IgD-negative memory B cell (primary cell): Measurements from ENCODE around the gene JAG2. TPM values are rescaled to one million over a fixed set of nuclear protein-coding genes. Genes with fewer than 3 reads are reported as not detected.
"Not testable (repeated sequence)": the region's sequence is repeated elsewhere in the genome, so short reads cannot be mapped to it uniquely, and the experiment has no call there.

ENCODE experiments used
- H3K27ac Mint-ChIP-seq, 3 donors: one replicate each; pipeline ENCODE4 v1.8.0; 2020 to 2022; ENCODE audit warnings: mild to moderate bottlenecking in 3 of 3, mixed read lengths in 3 of 3, moderate library complexity in 1 of 3
- H3K27me3 Mint-ChIP-seq: one replicate; pipeline ENCODE4 v1.8.0; 2021; ENCODE audit warnings: mixed read lengths
- H3K36me3 Mint-ChIP-seq: one replicate; pipeline ENCODE4 v1.8.0; 2020; ENCODE audit warnings: mild to moderate bottlenecking, mixed read lengths
- H3K4me1 Mint-ChIP-seq, 3 donors: one replicate each; pipeline ENCODE4 v1.8.0; 2020 to 2022; ENCODE audit warnings: mixed read lengths in 3 of 3, mild to moderate bottlenecking in 1 of 3
- H3K4me3 Mint-ChIP-seq, 4 donors: one replicate each; pipeline ENCODE4 v1.8.0; 2020 to 2022; ENCODE audit warnings: mild to moderate bottlenecking in 4 of 4, mixed read lengths in 4 of 4, moderate library complexity in 3 of 4
- H3K9me3 Mint-ChIP-seq, 3 donors: one replicate each; pipeline ENCODE4 v1.8.0; 2020 to 2021; ENCODE audit warnings: mixed read lengths in 3 of 3, mild to moderate bottlenecking in 1 of 3
- polyA plus RNA-seq: library from polyadenylated mRNA; unstranded; fragments of 300-500 nt; fragmentation: Illumina TruSeq; gene quantifications from one replicate; pipeline ENCODE4 v1.2.3, GENCODE V29; 2021

JAG2 gene
- polyA plus RNA-seq, 1 donor from 2014 or later: not detected

DNA sequence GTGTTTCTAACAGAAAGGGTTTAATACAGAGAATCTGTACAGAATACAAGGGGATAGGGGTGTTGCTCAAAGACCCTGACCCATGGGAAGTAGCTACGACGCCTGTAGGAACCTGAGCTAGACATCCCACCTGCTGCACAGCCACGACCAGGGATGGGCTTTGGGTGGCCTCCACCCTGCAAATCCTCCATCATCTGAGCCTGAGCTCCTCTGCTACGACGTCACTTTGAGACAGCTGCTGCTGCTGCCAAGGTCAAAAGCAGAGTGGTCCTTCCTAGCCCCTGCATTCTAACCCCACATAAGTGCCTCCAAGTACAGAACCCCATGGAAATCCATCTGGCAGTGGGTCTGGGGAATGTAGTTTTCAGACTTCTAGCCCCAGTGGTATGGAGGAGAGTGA is 43.8 kb downstream of the JAG2 start:
- Mint-ChIP-seq H3K36me3 (no peaks in the 10 kb centered on the region), H3K27me3 (peaks cover 33% of the 10 kb centered on the region), H3K27ac (peak overlapping the region in 1 of 3 donors; percentile 90), H3K9me3 (peaks cover 13 to 25% (median 24%) of the 10 kb centered on the region in 3 donors), H3K4me1 (peaks cover 0 to 4% (median 0%) of the 10 kb centered on the region in 3 donors), H3K4me3 (no peak overlapping the region)

DNA sequence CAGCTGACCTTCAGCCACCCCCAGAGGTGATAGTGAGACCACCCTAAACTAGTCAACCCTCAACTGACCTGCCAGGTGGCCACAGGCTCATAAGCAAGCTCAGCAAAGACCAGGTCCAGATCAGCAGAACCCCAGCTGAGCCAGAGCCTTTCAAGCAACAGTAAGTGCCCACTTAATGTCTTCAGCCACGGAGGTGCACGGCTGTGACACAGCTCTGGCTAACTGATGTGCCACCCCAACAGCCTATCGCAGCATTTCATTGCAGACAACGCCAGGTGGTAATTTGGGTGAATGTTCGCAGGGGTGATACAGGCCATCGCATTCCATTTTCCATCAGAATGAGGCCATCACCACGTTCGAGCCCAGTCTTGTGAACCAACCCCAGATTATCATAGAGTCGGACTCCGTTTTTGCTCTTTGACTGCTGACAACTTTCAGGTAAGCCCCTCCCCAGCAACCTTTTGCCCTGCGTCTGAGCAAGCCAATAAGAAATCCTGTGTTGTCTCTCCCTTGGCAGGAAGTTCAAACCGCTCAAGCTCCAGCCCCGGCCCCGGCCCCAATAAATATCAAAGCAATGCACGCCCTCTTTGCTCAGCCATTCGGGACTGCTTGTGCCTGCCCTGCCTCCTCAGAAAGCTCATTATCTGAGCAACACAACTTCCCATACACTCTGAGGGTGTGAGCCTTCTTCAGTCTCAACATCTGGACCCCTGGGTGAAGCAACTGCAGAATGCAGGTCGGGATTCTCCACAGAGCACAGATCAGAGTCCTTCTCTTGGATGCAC is 44.4 kb downstream of the JAG2 start:
- Mint-ChIP-seq H3K27me3 (peaks cover 30% of the 10 kb centered on the region), H3K4me3 (peak overlapping the region in 1 of 4 donors; percentile 60), H3K9me3 (peaks cover 13 to 19% (median 19%) of the 10 kb centered on the region in 3 donors), H3K4me1 (peaks cover 0 to 4% (median 0%) of the 10 kb centered on the region in 3 donors), H3K27ac (peak overlapping the region in 1 of 3 donors; percentile 90), H3K36me3 (no peaks in the 10 kb centered on the region)

DNA sequence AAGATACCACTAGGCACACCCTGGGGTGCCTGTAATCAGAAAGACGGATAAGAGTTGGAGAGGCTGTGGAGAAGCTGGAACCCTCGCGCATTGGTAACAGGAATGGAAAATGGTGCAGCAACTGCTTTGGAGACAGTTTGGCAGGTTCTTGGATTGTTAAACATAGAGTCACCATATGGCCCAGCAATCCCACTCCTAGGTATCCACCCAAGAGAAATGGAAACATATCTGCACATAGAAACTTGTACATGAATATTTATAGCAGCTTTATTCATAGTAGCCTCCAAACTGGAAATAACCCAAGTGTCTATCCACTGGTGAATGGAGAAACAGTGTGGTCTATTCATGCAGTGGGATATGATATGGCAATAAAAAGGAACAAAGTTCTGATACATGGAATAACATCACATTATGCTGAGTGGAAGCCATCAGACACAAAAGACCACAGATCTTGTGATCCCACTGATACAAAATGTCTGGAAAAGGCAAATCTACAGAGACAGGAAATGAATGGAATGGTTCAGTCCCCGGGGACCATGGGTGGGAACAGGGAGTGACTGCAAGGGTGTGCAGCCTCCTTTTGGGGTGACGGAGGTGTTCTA is 45.4 kb downstream of the JAG2 start:
- Mint-ChIP-seq H3K27me3 (peaks cover 30% of the 10 kb centered on the region), H3K36me3 (no peaks in the 10 kb centered on the region)

DNA sequence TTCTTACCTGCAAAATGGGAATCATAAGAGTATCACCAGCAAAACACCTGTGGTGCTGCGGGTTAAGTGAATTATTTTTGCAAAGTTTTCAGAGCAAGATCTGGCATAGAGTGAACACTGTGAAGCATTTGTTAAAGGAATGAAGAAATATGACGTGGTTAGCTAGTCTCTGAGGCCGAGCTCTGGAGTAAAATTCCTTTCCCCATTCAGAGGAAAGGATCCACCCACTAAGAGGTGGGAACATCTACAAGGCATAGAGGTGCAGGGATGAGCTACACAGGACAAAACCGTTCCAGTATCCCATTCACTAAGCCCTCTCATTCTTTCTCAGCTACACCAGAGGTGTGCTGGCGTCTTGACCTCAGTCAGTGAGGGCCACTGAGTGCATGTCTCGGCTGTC is 48.5 kb downstream of the JAG2 start:
- peaks cover 0 to 4% (median 0%) of the 10 kb centered on the region in 3 donors for H3K4me1 Mint-ChIP-seq
- no peak overlapping the region for H3K27ac Mint-ChIP-seq

More for the DNA sequence above, 45.4 kb downstream of the JAG2 start:
- Mint-ChIP-seq H3K4me1 (peaks cover 0 to 4% (median 0%) of the 10 kb centered on the region in 3 donors), H3K4me3 (no peak overlapping the region), H3K27ac (no peak overlapping the region), H3K9me3 (peaks cover 13 to 19% (median 15%) of the 10 kb centered on the region in 3 donors)

DNA sequence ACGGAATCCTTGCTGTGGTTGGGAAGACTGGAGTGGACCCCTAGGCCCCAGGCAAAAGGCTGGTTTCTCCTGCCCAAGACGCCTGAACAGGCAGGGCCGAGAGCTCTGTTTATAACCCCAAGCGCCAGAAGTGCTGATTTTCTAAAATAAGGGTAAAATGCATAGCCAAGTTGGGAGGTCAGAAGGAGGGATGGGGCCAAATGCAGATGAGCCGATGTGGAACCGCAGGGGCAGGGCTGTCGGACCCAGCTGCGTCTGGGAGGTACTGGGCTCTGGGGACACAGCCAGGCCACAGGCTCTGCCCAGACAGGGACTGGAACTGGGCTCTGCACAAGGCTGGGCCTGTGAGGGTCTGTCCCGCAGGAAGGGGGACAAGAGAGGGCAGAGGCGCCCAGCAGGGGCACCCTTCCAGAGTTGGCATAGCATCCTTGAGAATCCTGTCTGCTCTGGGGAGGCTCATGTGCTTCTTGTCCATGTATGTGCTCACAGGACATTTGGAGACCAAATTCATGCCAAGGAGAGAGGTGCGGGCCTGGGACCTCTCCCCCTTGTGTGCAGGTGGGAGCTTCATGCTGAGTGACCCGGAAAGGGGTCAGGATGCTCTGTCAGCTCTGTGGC is 49.1 kb downstream of the JAG2 start:
- H3K9me3 Mint-ChIP-seq: peaks cover 13 to 19% (median 15%) of the 10 kb centered on the region in 3 donors
- H3K4me1 Mint-ChIP-seq: peaks cover 0 to 3% (median 0%) of the 10 kb centered on the region in 3 donors
- H3K36me3 Mint-ChIP-seq: no peaks in the 10 kb centered on the region
- H3K4me3 Mint-ChIP-seq: no peak overlapping the region
- H3K27ac Mint-ChIP-seq: no peak overlapping the region
- H3K27me3 Mint-ChIP-seq: peaks cover 16% of the 10 kb centered on the region

More for the DNA sequence above, 48.5 kb downstream of the JAG2 start:
- H3K9me3 Mint-ChIP-seq: peaks cover 13 to 19% (median 15%) of the 10 kb centered on the region in 3 donors
- no peak overlapping the region for H3K4me3 Mint-ChIP-seq
- H3K27me3 Mint-ChIP-seq: peaks cover 17% of the 10 kb centered on the region
- no peaks in the 10 kb centered on the region for H3K36me3 Mint-ChIP-seq

DNA sequence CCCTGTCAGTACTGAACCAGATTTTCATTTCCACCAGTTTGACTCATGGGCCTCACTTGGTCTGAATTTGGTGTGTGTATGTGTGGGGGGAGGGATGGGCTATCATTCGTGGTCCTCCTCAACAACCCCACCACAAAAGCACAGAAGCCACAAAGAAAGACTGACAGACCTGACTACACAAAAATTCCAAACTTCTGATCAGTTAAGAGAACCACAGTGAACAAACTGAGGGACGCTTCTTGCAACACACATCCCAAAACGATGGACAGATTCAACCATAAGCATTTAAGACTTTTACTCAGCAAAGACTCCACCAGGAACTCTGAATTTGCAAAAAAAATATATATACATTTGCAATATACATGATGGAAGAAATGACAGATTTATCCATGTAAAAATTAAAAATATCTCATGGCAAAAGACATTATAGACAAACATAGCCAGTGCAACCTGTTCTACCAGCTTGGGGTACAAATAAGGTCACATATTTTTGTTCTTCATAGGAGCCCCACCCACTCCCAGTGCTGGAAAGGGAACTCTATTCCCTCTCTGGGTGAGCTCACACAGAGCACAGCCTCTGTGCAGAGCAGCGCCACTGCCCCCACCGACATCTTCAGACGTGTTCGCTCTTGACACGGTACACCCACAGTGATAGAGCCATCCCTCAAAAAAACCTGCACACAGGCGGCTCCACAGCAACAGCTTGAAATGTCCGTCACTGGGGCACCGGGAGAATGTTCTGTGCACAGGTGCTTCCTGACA is 49.7 kb downstream of the JAG2 start:
- Mint-ChIP-seq H3K4me3 (no peak overlapping the region), H3K36me3 (no peaks in the 10 kb centered on the region), H3K9me3 (peaks cover 13 to 19% (median 15%) of the 10 kb centered on the region in 3 donors), H3K27me3 (peaks cover 15% of the 10 kb centered on the region), H3K27ac (no peak overlapping the region), H3K4me1 (no peaks in the 10 kb centered on the region)

DNA sequence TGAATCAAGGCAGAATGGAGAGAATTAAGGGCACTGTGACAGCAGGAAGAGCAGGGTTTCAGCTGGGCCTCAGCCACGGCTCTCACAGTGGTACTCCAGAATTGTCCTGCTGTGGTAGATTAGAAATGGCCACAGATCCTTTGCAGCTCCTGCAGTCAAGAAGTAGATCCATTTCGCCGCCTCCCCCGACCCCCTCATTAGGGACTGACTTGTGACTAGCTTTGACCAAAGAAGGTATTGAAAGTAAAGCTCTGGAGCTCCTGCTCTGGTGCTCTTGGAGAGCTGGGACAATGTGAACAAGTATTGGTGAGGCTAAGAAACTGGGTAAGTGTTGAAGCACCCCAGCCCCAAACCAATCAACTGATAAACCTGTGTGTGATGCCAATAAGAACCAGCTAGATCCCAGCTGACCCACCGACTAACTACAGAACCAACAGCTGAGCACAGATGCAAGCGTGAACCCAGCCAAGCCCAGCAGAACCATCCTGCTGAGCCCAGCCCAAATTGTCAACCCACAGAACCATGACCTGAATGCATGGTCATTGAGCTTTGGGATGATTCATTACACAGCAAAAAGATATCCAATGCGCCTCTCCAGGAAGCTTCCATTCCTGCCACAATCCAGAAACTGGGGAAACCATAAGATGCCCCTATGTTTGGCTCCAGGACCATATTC is 50.7 kb downstream of the JAG2 start:
- no peaks in the 10 kb centered on the region for H3K36me3 Mint-ChIP-seq
- H3K4me3 Mint-ChIP-seq: no peak overlapping the region
- H3K27ac Mint-ChIP-seq: no peak overlapping the region
- no peaks in the 10 kb centered on the region for H3K4me1 Mint-ChIP-seq
- H3K27me3 Mint-ChIP-seq: peaks cover 13% of the 10 kb centered on the region
- H3K9me3 Mint-ChIP-seq: peaks cover 13 to 19% (median 15%) of the 10 kb centered on the region in 3 donors

DNA sequence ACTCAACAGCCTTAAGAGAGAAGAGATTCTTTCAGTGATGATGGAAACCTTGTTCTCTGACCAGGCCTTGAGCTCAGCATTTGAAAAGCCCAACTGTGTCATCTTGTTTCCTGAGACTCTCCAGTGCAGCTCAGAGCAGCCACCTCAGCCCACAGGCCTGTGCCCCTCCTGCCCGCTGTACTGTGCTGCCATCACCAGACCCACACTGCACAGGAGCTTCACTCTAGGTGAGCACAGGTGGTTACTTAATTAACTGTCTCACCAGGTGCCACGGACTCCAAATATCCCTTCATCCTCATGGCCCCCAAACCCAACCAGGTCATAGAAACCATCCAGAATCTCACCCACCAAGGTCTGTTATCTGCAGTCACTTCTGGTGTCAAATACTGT is 51.3 kb downstream of the JAG2 start:
- peaks cover 10 to 16% (median 15%) of the 10 kb centered on the region in 3 donors for H3K9me3 Mint-ChIP-seq
- peaks cover 9% of the 10 kb centered on the region for H3K27me3 Mint-ChIP-seq
- H3K36me3 Mint-ChIP-seq: no peaks in the 10 kb centered on the region
- H3K4me1 Mint-ChIP-seq: no peaks in the 10 kb centered on the region
- H3K4me3 Mint-ChIP-seq: no peak overlapping the region
- H3K27ac Mint-ChIP-seq: peak overlapping the region in 1 of 3 donors; percentile 73

DNA sequence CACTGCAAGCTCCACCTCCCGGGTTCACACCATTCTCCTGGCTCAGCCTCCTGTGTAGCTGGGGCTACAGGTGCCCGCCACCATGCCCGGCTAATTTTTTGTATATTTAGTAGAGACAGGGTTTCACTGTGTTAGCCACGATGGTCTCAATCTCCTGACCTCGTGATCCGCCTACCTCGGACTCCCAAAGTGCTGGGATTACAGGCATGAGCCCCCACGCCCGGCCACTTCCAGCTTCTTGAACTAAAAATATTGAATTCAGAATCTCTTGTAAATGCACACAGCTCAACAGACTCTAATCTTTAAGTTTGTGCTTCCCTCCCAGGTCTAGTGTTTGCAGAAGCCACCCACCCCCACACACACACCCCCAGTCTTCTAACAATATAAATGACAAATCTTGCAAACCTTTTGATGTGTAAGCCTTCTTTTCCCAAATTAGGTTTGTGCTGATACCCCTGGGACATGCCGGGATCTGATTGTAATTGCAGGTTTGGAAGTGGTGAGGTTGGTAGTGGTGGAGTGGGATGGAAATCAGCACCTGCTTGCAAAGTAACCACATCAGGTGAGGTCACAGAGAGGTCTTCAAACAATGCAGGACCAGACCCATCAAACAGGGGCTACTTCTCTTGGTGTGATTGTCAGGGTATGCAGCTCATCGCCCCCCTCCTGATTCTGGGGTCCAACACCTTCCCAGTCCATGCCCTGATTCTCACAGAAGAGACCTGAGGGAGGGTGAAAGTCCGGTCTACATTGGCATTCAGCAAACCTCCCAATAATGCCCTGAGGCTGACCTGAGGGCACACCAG is 51.9 kb downstream of the JAG2 start:
- Mint-ChIP-seq H3K9me3 (peaks cover 7 to 12% (median 10%) of the 10 kb centered on the region in 3 donors), H3K4me1 (no peaks in the 10 kb centered on the region), H3K27me3 (peaks cover 9% of the 10 kb centered on the region), H3K4me3 (no peak overlapping the region), H3K27ac (peak overlapping the region in 1 of 3 donors; percentile 73), H3K36me3 (no peaks in the 10 kb centered on the region)

DNA sequence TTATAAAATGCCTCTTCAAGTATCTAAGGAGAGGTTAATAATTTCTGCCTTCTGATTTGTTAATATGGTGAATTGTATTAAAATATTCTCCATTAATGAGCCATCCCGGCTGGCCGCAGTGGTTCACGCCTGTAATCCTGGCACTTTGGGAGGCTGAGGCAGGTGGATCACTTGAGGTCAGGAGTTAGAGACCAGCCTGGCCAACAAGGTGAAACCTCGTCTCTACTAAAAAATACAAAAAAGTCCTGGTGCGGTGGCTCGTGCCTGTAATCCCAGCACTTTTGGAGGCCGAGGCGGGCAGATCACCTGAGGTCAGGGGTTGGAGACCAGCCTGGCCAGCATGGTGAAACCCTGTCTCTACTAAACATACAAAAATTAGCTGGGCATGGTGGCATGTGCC is 59.3 kb downstream of the JAG2 start:
- H3K27ac Mint-ChIP-seq, H3K9me3 Mint-ChIP-seq, H3K4me1 Mint-ChIP-seq, H3K27me3 Mint-ChIP-seq, H3K36me3 Mint-ChIP-seq, H3K4me3 Mint-ChIP-seq: not testable (repeated sequence)

DNA sequence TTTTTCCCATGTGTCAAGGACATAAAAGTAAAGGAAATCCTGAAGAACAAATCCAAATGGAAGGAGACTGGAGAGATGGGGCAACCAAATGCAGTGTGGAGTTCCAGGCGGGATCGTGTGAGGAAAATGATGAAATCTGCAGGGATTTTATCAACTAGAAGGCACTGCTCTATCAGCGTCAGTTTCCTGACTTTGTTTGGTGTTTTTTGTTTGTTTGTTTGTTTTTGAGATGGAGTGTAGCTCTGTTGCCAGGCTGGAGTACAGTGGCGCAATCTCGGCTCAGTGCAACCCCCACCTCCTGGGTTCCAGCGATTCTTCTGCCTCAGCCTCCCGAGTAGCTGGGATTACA is 60.1 kb downstream of the JAG2 start:
- Mint-ChIP-seq H3K27me3 (peaks cover 14% of the 10 kb centered on the region), H3K36me3 (no peaks in the 10 kb centered on the region), H3K9me3 (peaks cover 0 to 6% (median 0%) of the 10 kb centered on the region in 3 donors), H3K4me3 (no peak overlapping the region), H3K27ac (no peak overlapping the region), H3K4me1 (peaks cover 0 to 3% (median 3%) of the 10 kb centered on the region in 3 donors)

DNA sequence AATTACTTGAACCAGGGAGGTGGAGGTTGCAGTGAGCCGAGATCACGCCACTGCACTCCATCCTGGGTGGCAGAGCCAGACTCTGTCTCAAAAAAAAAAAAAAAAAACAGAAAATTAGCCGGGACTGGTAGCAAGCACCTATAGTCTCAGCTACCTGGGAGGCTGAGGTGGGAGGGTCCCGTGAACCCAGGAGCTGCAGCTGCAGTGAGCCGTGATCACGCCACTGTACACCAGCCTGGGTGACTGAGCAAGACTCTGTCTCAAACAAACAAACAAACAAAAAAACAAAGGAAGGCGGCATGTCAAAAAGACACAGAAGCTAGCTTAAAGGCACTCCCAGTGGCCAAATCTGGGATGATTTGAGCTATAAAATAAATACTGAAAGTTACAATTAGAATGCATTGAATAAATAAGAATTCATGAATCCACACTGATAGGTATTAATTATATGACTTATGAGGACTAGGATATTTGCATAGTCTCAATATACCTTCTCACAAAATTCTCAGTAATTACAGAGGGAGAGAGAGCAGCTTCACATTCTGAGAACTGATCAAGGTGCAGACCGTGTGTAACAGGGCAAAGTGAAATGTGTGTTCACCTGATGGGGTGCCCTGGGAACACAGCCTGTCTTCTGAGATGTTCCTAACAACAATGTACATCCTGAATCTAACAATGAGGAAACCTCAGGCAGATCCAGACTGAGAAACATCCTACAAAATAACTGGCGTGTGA is 60.6 kb downstream of the JAG2 start:
- Mint-ChIP-seq H3K36me3 (no peaks in the 10 kb centered on the region), H3K9me3 (peaks cover 0 to 8% (median 0%) of the 10 kb centered on the region in 3 donors), H3K4me3 (no peak overlapping the region), H3K4me1 (peaks cover 0 to 3% (median 3%) of the 10 kb centered on the region in 3 donors), H3K27ac (no peak overlapping the region), H3K27me3 (peaks cover 17% of the 10 kb centered on the region)

DNA sequence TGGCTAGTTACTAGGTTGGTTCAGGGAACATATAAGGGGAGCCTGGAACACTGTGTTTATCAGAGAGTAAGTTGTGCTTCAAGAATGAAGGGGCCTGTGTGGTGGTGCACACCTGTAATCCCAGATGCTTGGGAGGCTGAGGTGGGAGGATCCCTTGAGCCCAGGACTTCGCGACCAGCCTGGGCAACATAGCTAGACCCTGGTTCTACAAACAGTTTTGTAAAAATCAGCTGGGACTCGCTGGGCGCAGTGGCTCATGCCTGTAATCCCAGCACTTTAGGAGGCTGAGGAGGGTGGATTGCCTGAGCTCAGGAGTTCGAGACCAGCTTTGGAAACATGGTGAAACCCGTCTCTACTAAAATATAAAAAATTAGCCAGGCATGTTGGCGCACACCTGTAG is 61.2 kb downstream of the JAG2 start:
- peaks cover 0 to 8% (median 0%) of the 10 kb centered on the region in 3 donors for H3K9me3 Mint-ChIP-seq
- H3K4me1 Mint-ChIP-seq: peaks cover 0 to 3% (median 3%) of the 10 kb centered on the region in 3 donors
- H3K27me3 Mint-ChIP-seq: peaks cover 20% of the 10 kb centered on the region
- H3K36me3 Mint-ChIP-seq: no peaks in the 10 kb centered on the region
- H3K27ac Mint-ChIP-seq: no peak overlapping the region
- no peak overlapping the region for H3K4me3 Mint-ChIP-seq
